NCI-H2171 (cell line): ENCODE measurements around the gene CCNI2.

ENCODE experiments used
- DNase-seq: peaks from one replicate; lab custom pipeline; 2025; lab: John Stamatoyannopoulos, UW

CCNI2 gene, protein sequence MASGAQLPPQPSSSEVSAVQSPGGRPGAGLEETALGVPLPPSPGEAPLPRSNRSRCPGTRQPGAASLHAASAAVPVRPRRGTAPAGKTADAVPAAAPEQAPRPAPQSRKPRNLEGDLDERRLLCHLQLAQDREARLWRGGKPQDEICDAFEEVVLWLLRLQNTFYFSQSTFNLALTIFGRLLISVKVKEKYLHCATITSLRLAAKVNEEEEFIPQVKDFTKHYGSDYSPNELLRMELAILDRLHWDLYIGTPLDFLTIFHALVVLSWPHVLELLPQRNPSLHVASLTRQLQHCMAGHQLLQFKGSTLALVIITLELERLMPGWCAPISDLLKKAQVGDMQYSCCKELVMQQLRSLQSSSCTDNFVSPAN

GRCh38 chr5:132746954-132747615, at the start of gene CCNI2:
Gene CCNI2, plus strand, starts transcription at chr5:132747426. Its CDS starts 70 bp downstream, at chr5:132747496.
- no peak for DNase-seq

- no peak for DNase-seq
These were observed 42.4 kb upstream of the CCNI2 start for GRCh38 chr5:132704875-132705274.

DNA sequence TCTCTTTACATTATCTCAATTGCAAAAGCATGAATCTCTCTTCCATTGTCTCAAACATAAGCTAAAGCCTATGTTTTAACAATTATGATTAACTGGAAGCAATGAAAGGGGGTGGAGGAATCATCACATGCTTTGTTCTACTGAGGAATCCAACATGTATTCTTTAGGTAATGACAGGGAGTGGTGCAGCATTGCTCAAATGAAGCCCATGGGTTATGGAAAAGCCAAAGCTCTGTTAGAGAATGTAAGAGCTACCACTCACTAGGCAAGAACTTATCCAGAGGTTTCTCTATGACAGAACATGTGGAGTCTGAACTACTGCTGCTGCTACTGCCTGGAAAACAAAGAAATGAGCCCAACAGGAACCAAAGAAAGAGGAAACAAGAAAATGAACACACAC, 38.6 kb upstream of the CCNI2 start:
- no peak for DNase-seq

DNA sequence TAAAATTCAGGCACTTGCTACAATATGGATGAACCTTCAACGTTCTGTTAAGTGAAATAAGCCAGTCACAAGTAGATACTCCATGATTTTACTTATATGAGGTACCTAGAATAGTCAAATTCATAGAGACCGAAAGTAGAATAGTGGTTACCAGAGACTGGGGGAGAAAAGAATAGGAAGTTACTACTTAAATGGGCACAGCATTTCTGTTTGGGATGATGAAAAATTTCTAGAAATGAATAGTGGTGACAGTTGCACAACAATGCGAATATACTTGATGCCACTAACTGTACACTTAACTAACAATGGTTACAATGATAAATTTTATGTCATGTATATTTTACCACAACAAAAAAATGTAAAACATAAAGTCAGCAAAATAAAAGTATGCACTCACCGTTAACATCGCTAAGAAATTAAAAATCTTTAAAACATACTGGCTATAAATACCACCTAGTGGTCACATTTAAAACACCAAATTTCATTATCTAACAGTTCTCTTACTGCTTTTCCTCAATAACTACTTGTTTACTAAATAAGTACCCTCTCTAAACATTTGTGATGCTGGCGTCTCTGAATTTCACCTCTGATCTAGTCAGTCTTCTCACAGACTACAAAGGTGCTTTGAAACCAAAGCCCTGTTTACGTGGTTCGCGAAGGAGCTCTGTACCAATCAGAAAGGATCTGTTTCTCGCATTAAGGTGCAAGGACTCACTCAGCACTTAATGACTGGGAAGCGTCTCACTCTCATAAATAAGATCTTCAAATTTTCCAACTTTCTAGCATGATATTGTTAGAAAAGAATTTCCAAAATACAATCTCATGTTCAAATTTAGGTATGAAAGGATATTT, 32.5 kb upstream of the CCNI2 start:
- no peak for DNase-seq

DNA sequence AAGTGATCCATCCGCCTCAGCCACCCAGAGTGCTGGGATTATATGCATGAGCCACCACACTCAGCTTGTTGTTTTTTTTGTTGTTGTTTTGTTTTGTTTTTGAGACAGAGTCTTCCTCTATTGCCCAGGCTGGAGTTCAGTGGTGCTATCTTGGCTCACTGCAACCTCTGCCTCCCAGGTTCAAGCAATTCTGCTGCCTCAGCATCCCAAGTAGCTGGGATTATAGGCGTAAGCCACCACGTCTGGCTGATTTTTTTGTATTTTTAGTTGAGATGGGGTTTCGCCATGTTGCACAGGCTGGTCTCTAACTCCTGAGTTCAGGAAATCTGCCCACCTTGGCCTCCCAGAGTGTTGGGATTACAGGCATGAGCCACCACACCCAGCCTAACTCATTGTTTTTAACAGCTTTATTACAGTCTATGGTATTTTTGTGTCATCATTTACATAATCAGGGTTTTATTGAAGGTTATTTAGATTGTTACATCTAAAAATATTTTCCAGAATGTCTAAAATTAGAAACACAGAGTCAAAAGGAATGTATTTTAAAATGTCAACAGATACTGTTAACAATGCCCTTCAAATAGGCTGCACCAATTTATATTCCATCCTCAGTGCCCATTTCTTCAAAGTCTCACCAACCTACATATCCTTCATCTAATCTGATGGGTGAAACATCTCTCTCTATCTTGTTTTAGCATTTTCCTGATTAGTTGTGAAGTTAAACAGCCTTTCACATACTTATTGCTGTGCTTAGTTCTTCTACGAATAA, 28.5 kb upstream of the CCNI2 start:
- no peak for DNase-seq

- DNase-seq, result no peak
These were observed 21.5 kb upstream of the CCNI2 start for GRCh38 chr5:132725745-132726144.

GRCh38 chr5:132729896-132730295, 17.3 kb upstream of the CCNI2 start:
- no peak for DNase-seq

DNA sequence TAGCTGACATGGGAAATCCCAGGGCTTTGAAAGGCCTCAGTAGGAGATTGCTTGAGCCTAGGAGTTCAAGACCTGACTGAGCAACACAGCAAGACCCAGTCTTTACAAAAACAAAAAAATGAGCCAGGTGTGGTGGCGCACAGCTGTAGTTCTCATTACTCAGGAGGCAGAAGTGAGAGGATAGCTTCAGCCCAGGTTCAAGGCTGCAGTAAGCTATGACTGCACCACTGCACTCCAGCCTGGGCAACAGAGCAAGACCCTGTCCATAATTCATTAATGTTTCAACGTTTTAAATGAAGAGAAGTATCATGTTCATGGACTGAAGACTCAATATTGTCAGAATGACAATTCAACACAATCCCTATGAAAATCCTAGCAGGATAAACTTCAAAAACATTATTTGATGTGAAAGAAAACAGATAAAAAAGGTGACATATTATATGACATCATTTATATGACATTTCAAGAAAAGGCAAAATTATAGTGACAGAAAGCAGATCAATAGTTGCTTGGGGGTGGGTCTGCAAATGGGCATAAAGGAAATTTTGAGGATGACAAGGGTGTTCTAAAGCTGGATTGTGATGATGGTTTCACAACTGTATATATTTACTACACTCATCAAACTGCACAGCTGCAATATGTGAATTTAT, 13.6 kb upstream of the CCNI2 start:
- no peak for DNase-seq

DNA sequence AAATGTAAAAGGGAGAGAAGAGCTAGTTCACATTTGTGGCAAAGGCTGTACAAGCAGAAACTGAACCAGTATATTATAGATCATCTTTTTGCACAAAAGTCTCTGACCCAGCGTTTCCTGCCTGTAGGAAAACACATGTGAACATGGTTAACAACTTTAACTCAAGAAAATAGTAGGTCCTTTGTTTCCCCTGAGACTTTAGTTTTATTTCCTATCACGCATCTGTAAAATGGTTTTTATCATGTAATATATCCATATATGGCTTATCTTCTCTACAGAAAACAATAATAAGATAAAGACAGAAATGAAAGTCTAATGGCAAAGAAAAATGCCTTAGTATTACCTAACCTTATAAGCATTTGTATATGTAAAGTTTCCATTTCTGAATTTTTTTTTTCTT, 12.5 kb upstream of the CCNI2 start:
- no peak for DNase-seq

DNA sequence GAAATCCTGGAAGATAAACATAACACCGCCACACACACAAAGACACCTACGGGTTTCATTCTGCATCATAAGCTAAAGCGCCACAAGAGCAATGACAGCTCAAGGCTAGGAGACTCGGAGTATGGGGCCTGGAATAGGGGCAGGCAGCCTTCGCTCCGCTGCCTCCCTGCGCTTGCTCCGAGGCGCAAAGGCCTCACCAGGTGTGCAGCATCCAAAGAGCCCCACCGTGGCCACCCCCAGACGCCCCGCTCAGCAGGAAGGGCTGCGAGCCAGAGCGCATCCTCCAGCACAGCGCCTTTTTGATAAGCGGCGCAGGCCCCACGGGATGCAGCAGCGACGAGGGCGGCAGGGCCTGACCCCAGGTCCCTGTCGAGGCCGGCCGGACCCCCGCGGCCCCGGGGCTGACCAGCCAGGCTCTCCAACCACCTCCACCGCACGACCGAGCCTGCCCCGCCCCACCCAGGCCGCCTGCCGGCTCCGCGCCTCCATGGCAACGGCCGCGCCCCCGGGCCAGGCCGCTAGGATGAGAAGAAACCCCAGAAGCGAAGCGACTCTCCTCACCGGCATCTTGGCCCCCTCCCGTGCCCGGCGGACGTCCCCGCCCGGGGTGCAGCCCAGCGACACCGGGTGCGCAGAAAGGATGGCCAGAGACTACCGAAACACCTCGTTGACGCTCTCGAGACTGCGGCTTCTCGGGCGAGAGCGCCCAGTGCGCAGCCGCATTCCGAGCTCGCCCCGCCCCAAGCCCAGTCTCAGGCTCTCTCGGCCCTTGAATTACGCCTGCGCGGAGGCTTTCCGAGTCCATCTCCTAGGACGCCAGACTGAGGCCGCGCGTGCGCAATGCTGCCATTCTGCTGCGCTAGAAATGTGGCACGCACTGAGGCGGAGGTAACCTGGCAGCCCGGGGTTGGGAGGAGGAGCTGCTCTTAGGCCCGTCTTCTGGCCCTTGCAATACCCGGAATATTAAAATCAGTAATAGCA, 10.1 kb upstream of the CCNI2 start, which contains the start of gene KIF3A:
KIF3A (minus strand) TSS at position 694 of the 981 bp plus-strand sequence; CDS start at position 567, 127 bp downstream.
- peak; percentile 86 for DNase-seq

GRCh38 chr5:132737982-132738681, 9.1 kb upstream of the CCNI2 start:
- no peak for DNase-seq

- no peak for DNase-seq
These were observed 8.0 kb upstream of the CCNI2 start for GRCh38 chr5:132739232-132739631.

DNA sequence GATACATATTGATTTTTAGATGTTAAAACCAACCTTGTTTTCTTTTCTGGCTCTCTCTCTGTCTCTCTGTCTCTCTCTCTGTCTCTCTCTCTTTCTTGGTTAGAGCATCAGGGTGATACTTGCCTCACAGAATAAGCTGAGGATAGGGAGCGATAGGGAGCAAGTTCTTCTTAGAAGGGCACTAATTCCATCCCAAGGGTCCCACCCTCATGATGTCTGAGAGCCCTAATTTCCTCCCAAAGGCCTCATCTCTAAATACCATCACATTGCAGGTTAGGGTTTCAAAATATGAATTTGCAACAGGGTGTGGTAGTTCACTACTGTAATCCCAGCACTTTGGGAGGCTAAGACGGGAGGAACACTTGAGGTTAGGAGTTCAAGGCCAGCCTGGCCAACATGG, 5.1 kb upstream of the CCNI2 start:
- DNase-seq, result no peak

- DNase-seq, result no peak
These were observed 4.6 kb upstream of the CCNI2 start for GRCh38 chr5:132742626-132743025.

- DNase-seq, result no peak
These were observed 2.6 kb upstream of the CCNI2 start for GRCh38 chr5:132744659-132745058.

DNA sequence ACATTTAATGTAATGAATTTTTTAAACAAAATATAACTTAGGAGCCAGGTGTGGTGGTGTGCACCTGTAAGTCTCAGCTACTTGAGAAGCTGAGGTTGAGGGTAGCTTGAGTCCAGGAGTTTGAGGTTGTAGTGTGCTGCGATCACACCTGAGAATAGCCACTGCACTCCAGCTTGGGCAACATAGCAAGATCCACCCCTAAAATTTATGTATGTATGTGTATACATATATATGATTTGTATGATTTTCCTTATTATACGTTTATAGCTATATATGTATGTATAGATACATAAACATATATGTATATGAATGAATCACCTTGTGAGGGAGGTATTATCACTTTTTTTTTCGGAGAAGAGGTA, 653 bp upstream of the CCNI2 start:
- DNase-seq, result no peak

DNA sequence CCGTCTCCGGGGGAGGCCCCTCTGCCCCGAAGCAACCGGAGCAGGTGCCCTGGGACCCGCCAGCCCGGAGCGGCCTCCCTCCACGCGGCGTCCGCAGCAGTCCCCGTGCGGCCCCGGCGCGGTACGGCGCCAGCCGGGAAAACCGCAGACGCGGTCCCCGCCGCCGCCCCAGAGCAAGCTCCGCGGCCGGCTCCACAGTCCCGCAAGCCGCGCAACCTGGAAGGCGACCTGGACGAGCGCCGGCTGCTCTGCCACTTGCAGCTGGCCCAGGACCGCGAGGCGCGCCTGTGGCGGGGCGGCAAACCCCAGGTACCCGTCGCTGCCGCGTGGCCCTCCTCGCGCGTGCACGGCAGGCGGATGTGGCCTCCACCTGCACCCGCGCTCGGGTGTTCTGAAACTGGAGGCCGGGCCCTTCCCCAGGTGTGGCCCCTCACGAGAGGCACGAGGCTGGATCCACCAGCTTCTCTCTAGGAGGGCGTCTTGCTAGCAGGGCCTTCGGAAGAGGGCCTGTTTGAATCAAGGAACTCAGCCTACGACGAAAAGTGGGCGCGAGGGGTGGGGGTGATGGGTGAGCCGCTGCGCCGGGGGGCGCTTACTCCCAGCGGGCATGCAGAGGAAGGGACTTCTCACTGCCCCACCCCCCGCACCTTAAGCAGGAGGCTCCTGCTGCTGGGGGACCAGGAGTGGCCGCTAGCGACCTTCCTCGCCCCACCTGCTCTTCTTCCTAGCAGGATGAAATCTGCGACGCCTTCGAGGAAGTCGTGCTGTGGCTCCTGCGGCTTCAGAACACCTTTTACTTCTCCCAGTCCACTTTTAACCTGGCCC, 602 bp downstream of the CCNI2 start:
- DNase-seq, result no peak

GRCh38 chr5:132748522-132749000, 1.3 kb downstream of the CCNI2 start:
- no peak for DNase-seq
